CD4-positive, alpha-beta T cell treated with Interleukin-17A for 1 hour (primary cell): ENCODE results near the gene ATP2B3.

ENCODE experiments used
- DNase-seq: peaks from one replicate; pipeline ENCODE4 v3.0.0-alpha.2; 2020

The ATP2B3 gene

DNA sequence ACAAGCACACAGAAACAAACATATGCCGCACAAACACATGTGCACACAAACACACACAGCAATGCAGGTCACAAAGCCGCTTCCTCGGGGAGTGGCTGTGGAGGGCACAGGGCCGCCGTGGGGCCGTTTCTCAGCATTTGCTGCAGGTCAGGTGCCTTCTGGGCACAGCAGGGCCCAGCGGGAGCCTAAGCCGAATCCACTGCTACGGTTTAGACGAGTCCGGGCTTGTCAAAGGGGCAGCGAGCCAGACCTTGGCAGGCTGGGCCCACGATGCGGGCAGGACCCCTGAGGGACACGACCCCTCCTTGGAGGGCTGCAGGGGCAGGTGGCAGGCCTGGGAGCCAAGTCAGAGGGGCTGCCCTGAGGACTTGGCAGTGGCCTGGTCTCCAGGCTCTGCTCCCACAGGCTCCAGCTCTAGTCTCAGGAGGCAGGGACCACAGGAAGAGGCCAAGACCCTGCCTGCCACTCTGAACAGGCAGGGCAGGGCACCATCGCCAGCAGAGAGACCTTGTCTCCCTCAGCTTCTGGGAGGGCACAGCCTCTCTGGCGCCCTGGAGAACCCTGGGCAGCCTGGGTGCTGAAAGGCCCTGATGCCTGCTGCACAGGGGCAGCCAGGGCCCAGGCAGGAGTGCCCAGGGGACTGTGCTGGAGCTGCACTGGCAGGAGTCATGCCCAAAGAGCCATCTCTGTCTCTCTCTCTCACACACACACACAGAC lies 5.5 kb upstream of the ATP2B3 start:
- no peak for DNase-seq

DNA sequence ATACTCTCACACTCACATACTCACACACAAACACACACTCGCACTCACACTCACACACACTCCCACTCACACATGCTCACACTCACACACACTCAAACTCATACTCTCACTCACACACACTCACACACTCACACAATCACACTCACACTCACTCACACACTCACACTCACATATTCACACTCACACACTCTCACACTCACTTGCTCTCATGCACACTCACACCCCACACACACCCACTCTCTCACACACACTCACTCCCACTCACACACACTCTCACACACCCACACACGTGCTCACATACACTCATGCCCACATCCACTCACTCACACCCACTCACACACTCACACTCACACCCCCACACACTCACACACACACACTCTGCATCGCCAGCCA lies 4.9 kb upstream of the ATP2B3 start:
- no peak for DNase-seq

DNA sequence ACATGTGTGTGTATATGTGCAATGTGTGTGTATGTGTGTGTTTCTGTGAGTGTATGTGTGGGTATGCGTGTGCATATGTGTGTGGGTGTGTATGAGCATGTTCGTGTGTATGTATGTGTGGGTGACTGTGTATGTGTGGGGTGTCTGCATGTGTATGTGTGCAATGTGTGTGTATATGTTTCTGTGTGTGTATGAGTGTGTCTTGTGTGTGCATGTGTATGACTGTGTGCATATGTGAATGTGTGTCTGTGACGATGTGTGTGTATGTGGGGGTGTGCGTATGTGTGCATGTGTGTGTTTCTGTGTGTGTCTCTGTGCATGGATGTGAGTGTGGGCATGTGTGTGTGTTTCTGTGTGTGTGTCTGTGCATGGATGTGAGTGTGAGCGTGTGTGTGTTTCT lies 4.2 kb upstream of the ATP2B3 start:
- DNase-seq: no peak

DNA sequence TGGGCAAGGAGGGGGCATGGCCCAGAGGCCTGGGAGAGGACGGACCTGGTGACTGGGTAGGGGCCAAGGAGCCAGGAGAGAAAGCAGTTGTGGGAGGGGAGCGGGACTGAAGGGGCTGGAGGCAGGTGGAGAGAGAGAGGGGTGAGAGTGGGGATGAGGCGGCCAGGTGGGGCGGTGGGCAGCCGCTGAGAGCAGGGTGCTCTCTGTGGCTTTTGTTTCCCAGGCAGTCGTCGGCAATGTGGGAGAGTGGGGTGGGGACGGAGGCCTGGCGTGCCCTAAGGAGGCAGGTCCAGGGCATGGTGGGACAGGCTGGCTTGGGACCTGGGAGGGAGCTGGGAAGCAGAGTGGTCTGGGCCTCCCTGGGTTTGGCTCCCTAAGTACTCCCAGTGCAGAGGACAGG lies 3.2 kb upstream of the ATP2B3 start:
- no peak for DNase-seq

DNA sequence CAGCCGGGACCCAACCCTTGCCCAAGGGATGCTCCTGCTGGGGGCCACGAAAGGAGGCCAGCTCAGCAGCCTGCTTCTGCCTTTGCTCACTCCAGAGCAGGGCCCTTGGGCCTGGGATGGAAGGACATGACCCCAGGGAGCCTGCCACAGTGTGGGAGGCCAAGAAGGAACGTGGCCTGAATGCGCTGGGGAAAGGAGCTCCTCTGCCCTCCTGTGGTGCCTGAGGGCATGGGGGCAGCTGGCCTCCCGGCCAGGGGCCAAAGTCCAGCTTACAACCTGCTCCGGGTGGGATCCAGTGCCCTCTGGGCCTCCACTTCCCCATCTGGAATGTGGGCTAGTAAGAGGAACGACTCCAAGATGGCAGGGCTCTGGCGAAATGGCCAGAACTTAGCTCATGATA lies 2.0 kb upstream of the ATP2B3 start:
- DNase-seq: no peak

- no peak for DNase-seq
These were observed 1.4 kb upstream of the ATP2B3 start for GRCh38 chrX:153516073-153516472.

GRCh38 chrX:153517946-153518834 lies 748 bp downstream of the ATP2B3 start:
- DNase-seq: no peak

GRCh38 chrX:153519569-153520286 lies 2.3 kb downstream of the ATP2B3 start:
- DNase-seq: no peak

GRCh38 chrX:153520287-153520917 lies 3.0 kb downstream of the ATP2B3 start:
- DNase-seq: no peak

GRCh38 chrX:153521034-153521433 lies 3.6 kb downstream of the ATP2B3 start:
- DNase-seq: no peak

- DNase-seq: no peak
These were observed 4.8 kb downstream of the ATP2B3 start for GRCh38 chrX:153522259-153522658.

GRCh38 chrX:153523269-153523668 lies 5.8 kb downstream of the ATP2B3 start:
- no peak for DNase-seq

DNA sequence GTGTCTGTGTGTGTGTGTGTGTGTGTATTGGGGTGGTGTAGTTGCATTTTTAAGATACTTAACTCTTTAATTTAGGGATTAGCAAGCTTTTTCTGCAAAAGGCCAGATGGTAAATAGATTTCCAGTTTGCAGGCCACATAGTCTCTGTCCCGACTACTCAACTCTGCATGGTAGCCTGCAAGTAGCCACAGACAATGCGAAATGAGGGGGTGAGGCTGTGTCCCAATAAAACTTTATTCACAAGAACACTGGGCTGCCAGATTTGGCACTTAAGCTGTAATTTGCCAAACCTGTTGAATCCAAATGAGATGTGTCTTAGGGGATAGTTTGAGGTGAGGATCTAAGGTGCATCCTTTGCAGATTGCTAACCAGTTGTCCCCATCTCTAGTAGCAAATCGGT lies 6.8 kb downstream of the ATP2B3 start:
- DNase-seq: no peak

- no peak for DNase-seq
These were observed 8.0 kb downstream of the ATP2B3 start for GRCh38 chrX:153525451-153525850.

GRCh38 chrX:153526042-153526441 lies 8.6 kb downstream of the ATP2B3 start:
- DNase-seq: no peak

GRCh38 chrX:153526801-153527200 lies 9.4 kb downstream of the ATP2B3 start:
- no peak for DNase-seq

DNA sequence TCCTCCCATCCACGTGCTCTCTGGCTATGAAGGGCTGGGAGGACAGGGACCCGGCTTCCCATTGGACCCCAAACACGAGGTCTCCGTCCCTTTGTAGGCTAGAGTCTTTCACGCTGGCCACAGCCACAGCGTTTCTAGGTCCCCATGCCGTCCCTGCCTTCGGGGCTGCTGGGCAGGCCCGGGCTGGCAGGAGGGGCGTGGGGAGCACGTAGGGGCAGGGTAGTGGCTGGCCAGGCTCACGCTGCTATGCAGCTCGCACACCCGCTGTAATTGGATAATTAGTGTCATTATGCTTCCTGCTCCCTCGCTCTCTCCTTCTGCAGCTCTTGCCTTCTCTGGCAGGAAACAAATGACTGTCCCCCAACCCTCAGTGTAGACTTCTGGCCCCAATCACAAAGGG lies 9.8 kb downstream of the ATP2B3 start:
- DNase-seq: no peak

GRCh38 chrX:153530411-153531129 lies 13.1 kb downstream of the ATP2B3 start:
- DNase-seq: no peak

- DNase-seq: no peak
These were observed 15.6 kb downstream of the ATP2B3 start for GRCh38 chrX:153533091-153533490.

DNA sequence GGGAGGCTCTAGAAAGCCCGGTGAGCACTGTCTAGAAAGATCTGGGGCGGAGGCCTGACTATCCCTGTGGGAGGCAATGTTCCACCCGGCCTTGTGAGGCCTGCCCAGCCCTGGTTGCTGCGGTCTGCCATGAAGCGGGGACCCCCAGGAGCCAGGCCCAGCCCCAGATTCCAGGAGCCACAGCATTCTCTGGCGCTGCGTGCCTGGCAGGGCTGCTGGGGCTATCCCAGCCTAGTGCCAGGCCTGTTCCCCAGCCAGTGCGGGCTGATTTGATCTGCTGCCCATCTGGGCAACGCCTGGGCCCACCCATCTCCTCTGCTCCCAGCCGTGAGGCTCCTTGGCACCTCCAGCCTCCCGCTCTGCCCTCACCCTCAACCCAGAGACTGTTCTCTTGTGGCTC lies 19.6 kb downstream of the ATP2B3 start:
- DNase-seq: no peak

GRCh38 chrX:153537526-153538295 lies 20.3 kb downstream of the ATP2B3 start:
- no peak for DNase-seq

- DNase-seq: no peak
These were observed 21.0 kb downstream of the ATP2B3 start for GRCh38 chrX:153538424-153538823.
